ENCODE measurements around the gene EPB41L4B.

DNA sequence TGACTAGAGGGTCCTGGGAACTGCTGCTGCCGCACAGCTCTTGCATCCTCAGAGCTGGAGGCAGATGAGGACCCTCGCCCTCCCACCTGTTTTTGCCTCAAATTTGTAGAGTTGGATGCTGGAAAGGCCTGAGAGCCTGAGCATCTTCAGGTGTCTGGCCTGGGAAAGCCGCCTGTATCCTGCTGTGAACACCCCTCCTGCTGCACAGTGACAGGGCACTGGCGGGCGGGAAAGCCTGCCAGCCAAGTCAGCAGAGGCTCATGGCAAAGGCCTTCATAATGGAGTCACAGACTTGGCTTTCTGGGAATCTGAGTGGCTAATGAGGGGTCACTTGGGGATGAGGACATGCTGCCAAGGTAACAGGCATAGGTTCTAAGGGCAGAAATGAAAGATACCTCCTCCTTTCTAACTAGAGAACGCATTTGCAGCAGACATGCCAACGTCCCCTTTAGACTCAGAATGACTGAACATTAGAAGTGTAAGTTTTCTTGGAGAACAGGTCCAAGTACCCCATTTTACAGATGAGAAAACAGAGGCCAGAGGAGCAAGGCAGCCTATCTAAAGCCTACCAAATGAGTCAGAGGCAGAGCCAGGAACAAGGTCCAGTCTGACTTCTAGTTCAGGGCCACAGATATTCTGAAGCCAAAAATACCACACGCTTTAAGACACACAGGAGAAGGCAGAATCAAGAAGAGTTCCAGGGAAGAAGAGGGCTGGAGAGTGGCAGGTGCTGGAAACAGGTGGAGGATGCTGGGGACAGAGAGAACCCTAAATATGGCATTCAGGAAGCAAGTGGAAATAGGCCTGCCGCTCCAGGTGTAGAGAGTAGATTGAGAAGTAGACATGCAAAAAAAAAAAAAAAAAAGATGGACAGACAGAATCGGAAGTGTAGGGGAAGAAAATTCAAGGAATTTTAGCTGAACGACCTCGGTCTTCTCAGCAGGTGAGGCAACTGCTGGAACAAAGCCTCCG lies 44.1 kb downstream of the EPB41L4B start:
- TF ChIP-seq, protein P1, sequence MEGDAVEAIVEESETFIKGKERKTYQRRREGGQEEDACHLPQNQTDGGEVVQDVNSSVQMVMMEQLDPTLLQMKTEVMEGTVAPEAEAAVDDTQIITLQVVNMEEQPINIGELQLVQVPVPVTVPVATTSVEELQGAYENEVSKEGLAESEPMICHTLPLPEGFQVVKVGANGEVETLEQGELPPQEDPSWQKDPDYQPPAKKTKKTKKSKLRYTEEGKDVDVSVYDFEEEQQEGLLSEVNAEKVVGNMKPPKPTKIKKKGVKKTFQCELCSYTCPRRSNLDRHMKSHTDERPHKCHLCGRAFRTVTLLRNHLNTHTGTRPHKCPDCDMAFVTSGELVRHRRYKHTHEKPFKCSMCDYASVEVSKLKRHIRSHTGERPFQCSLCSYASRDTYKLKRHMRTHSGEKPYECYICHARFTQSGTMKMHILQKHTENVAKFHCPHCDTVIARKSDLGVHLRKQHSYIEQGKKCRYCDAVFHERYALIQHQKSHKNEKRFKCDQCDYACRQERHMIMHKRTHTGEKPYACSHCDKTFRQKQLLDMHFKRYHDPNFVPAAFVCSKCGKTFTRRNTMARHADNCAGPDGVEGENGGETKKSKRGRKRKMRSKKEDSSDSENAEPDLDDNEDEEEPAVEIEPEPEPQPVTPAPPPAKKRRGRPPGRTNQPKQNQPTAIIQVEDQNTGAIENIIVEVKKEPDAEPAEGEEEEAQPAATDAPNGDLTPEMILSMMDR (IDR thresholded peaks at IDR 0.05; ENCODE audit: low read length) = no peak
- no peak for TF ChIP-seq EZH2 (IDR thresholded peaks at IDR 0.05; ENCODE audit: borderline replicate concordance, low read length)

All from OCI-LY1 (cell line).